DOHH2 (cell line): ENCODE results near the gene CCDC107.

Source experiments
- H3F3A ChIP-seq: fragments of 200-600 bp; sonication (generic), shearing (Covaris generic); 2 replicates; pipeline ENCODE4 v1.6.0; 2016; ENCODE audit warnings: antibody characterized with exemption, mild to moderate bottlenecking; ENCODE audit not compliant: control insufficient read depth, insufficient read depth
- H3K27ac ChIP-seq: fragments of 200-600 bp; sonication (generic); 2 replicates; pipeline ENCODE4 v1.5.1; 2014; ENCODE audit warnings: low read depth, mild to moderate bottlenecking, low read length, moderate library complexity
- H3K27me3 ChIP-seq: fragments of 200-600 bp; sonication (generic); 2 replicates; pipeline ENCODE4 v1.6.1; 2014; ENCODE audit warnings: mild to moderate bottlenecking, low read length, mixed read lengths; ENCODE audit not compliant: control insufficient read depth
- H3K36me3 ChIP-seq: fragments of 200-600 bp; sonication (generic); 2 replicates; pipeline ENCODE4 v1.6.1; 2014; ENCODE audit warnings: mild to moderate bottlenecking, low read length, moderate library complexity, mixed read lengths; ENCODE audit not compliant: control insufficient read depth
- H3K4me1 ChIP-seq: fragments of 200-600 bp; sonication (generic); 2 replicates; pipeline ENCODE4 v1.6.1; 2014; ENCODE audit warnings: mild to moderate bottlenecking, low read length, mixed read lengths; ENCODE audit not compliant: control insufficient read depth
- H3K4me2 ChIP-seq: fragments of 200-600 bp; sonication (generic); 2 replicates; pipeline ENCODE4 v1.6.0; 2014; ENCODE audit warnings: mild to moderate bottlenecking, low read length, moderate library complexity
- H3K4me3 ChIP-seq: fragments of 200-600 bp; sonication (generic); 2 replicates; pipeline ENCODE4 v1.5.1; 2014; ENCODE audit warnings: mild to moderate bottlenecking, low read length, mixed read lengths
- H3K79me2 ChIP-seq: fragments of 200-600 bp; sonication (generic); 2 replicates; pipeline ENCODE4 v1.6.1; 2014; ENCODE audit warnings: mild to moderate bottlenecking, low read length, mixed read lengths; ENCODE audit not compliant: control insufficient read depth
- H3K9me2 ChIP-seq: fragments of 200-600 bp; sonication (generic); replicated peaks from 2 replicates; pipeline ENCODE4 v1.6.1; 2014; ENCODE audit warnings: mild to moderate bottlenecking, low read length, mixed read lengths; ENCODE audit not compliant: control insufficient read depth
- H3K9me3 ChIP-seq: fragments of 200-600 bp; sonication (generic); 2 replicates; pipeline ENCODE4 v1.6.1; 2014; ENCODE audit warnings: antibody characterized with exemption, low read length, mixed read lengths; ENCODE audit not compliant: control insufficient read depth, insufficient read depth
- H4K20me1 ChIP-seq: fragments of 200-600 bp; sonication (generic); 2 replicates; pipeline ENCODE4 v1.6.0; 2014; ENCODE audit warnings: low read depth, mild to moderate bottlenecking, antibody characterized with exemption, low read length, moderate library complexity; ENCODE audit not compliant: control insufficient read depth, insufficient read depth
- CTCF ChIP-seq: fragments of 200-600 bp; sonication (generic); IDR thresholded peaks from one replicate; pipeline ENCODE4 v1.5.1; 2014; ENCODE audit warnings: antibody characterized with exemption, mild to moderate bottlenecking, low read depth, low read length; ENCODE audit not compliant: poor library complexity, severe bottlenecking
- EZH2phosphoT487 ChIP-seq: fragments of 200-600 bp; sonication (generic); IDR thresholded peaks from 2 replicates; pipeline ENCODE4 v1.6.1; 2017; ENCODE audit warnings: borderline replicate concordance, mild to moderate bottlenecking, antibody characterized with exemption, low read length, moderate library complexity, mixed read lengths

CCDC107 gene

GRCh38 chr9:35698231-35698630, 40.1 kb downstream of the CCDC107 start:
- H3K27me3 ChIP-seq: no peaks in the 10 kb centered on the region
- H4K20me1 ChIP-seq: no peaks in the 10 kb centered on the region
- TF ChIP-seq EZH2phosphoT487: no peak
- no peak for TF ChIP-seq CTCF
- no peak overlapping the region for H3K4me2 ChIP-seq
- no peaks in the 10 kb centered on the region for H3K9me3 ChIP-seq
- 0 out of 2 replicates have a peak, but pooled peaks cover 3% of the 10 kb centered on the region for H3K4me1 ChIP-seq
- peaks cover 73% of the 10 kb centered on the region for H3K36me3 ChIP-seq
- H3K27ac ChIP-seq: no peak overlapping the region
- H3K79me2 ChIP-seq: no peaks in the 10 kb centered on the region
- no peaks in the 10 kb centered on the region for H3K9me2 ChIP-seq
- 0 out of 2 replicates have a peak, but pooled peaks cover 5% of the 10 kb centered on the region for H3F3A ChIP-seq
- no peak overlapping the region for H3K4me3 ChIP-seq

- peaks cover 91% of the 10 kb centered on the region for H3K36me3 ChIP-seq
- no peaks in the 10 kb centered on the region for H3K27me3 ChIP-seq
- H3K4me2 ChIP-seq: no peak overlapping the region
- 0 out of 2 replicates have a peak, but pooled peaks cover 5% of the 10 kb centered on the region for H3F3A ChIP-seq
- H3K9me2 ChIP-seq: no peaks in the 10 kb centered on the region
- no peaks in the 10 kb centered on the region for H3K9me3 ChIP-seq
- no peaks in the 10 kb centered on the region for H4K20me1 ChIP-seq
- 0 out of 2 replicates have a peak, but pooled peaks cover 3% of the 10 kb centered on the region for H3K4me1 ChIP-seq
- no peak overlapping the region for H3K4me3 ChIP-seq
- H3K79me2 ChIP-seq: no peaks in the 10 kb centered on the region
- TF ChIP-seq CTCF (no peak), EZH2phosphoT487 (no peak)
- H3K27ac ChIP-seq: no peak overlapping the region
These were observed 41.9 kb downstream of the CCDC107 start for GRCh38 chr9:35700031-35700430.

- H3K79me2 ChIP-seq: no peaks in the 10 kb centered on the region
- H3K4me1 ChIP-seq: 0 out of 2 replicates have a peak, but pooled peaks cover 3% of the 10 kb centered on the region
- H3K4me2 ChIP-seq: no peak overlapping the region
- H3K27me3 ChIP-seq: no peaks in the 10 kb centered on the region
- H3K36me3 ChIP-seq: peaks cover 95% of the 10 kb centered on the region
- no peak overlapping the region for H3K27ac ChIP-seq
- no peak overlapping the region for H3K4me3 ChIP-seq
- no peak for TF ChIP-seq EZH2phosphoT487
- no peak for TF ChIP-seq CTCF
- H3F3A ChIP-seq: 0 out of 2 replicates have a peak, but pooled peaks cover 5% of the 10 kb centered on the region
- H3K9me2 ChIP-seq: no peaks in the 10 kb centered on the region
- no peaks in the 10 kb centered on the region for H4K20me1 ChIP-seq
- H3K9me3 ChIP-seq: no peaks in the 10 kb centered on the region
These were observed 42.9 kb downstream of the CCDC107 start for GRCh38 chr9:35700942-35701341.
